Astrocyte of the hippocampus (primary cell): Measurements from ENCODE around the gene FYCO1.
"Not testable (repeated sequence)": the region's sequence is repeated elsewhere in the genome, so short reads cannot be mapped to it uniquely, and the experiment has no call there.

Experiments used
- DNase-seq: peaks from one replicate; pipeline ENCODE4 v3.0.0; 2011; ENCODE audit warnings: low read depth, low spot score

Gene FYCO1

GRCh38 chr3:46010519-46011113 is 15.0 kb upstream of the FYCO1 start:
- no peak for DNase-seq

DNA sequence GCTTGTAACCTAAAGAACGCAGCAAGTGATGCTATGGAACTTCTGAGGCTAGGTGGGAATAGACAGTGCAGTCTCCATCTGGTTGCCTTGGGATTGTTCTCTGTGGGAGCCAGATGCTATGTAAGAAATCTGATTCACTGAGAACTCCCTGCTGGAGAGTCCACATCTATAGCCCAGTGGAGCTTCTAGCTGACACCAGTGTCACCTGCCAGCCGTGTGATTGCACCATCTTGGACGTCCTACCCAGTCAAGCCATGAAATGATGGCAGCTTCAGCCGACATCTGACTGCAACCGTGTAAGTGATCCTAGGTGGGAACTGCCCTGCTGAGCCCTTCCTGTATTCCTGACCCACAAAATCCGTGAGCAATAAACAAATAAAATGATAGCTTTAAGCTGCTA is 12.4 kb upstream of the FYCO1 start:
- no peak for DNase-seq

GRCh38 chr3:46007280-46007679 is 11.7 kb upstream of the FYCO1 start:
- no peak for DNase-seq

DNA sequence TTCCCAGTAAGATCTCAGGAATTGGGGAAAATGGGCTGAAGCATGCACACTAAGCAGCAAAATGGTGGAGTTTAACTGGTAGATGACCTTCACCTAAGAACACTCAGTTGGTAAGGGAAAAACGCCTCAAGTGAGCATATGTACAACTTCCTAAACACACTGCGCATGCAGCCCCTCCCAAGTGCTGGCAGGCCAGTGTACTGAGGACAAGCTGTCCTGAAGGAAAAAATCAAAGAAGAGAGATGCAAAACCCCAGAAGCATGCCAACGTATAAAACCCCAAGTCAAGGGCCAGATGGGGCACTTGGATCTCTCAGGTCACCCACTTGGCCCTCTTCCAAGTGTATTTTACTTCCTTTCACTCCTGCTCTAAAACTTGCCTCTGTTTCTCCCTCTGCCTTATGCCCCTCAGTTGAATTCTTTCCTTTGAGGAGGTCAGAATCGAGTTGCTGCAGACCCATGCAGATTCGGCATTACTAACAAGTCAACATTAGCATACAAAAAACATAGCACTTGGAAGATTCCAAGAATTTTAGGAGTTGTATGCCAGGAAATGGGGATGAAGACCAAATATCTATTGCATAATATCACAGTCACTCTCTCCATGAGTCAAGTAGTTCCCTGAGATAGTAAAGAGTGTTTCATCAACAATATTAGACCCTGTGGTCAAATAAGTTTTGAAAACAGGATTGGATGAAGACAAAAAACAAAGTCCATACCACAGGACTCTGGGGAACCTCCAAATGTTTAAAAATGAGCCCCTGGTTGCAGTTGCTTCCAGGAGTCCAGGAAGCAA is 10.8 kb upstream of the FYCO1 start:
- DNase-seq, result peak; percentile 31

GRCh38 chr3:46003706-46004105 is 8.1 kb upstream of the FYCO1 start:
- DNase-seq, result not testable (repeated sequence)

GRCh38 chr3:46001178-46001577 is 5.6 kb upstream of the FYCO1 start:
- DNase-seq, result no peak

DNA sequence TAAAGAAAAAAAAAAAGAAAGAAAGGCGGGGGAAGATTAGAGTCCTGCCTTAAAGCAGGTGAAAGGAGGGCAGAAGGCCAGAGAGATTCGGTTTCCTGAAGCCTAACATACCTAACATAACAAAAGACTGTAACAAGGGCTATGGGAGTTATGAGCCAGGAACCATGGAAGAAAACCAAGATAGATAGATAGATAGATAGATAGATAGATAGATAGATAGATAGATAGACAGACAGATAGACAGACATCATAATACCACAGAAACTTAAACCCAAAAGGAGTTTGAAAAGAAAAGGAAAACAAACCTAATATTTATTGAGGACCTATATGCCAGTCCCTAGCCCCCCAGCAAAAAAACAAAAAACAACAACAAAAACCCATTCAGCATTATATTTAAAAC is 2.3 kb upstream of the FYCO1 start:
- no peak for DNase-seq

DNA sequence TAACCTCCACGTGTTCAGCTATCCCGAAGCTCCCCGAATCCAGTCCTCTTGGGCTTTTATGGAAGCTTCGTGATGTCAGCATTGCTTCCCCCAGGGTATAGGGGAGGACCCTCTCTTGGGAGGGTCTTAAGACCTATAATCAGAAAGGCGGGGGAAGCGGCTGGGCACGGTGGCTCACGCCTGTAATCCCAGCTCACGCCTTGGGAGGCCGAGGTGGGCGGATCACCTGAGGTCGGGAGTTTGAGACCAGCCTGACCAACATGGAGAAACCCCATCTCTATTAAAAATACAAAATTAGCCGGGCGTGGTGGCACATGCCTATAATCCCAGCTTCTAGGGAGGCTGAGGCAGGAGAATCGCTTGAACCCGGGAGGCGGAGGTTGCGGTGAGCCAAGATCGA is 1.9 kb upstream of the FYCO1 start:
- not testable (repeated sequence) for DNase-seq

DNA sequence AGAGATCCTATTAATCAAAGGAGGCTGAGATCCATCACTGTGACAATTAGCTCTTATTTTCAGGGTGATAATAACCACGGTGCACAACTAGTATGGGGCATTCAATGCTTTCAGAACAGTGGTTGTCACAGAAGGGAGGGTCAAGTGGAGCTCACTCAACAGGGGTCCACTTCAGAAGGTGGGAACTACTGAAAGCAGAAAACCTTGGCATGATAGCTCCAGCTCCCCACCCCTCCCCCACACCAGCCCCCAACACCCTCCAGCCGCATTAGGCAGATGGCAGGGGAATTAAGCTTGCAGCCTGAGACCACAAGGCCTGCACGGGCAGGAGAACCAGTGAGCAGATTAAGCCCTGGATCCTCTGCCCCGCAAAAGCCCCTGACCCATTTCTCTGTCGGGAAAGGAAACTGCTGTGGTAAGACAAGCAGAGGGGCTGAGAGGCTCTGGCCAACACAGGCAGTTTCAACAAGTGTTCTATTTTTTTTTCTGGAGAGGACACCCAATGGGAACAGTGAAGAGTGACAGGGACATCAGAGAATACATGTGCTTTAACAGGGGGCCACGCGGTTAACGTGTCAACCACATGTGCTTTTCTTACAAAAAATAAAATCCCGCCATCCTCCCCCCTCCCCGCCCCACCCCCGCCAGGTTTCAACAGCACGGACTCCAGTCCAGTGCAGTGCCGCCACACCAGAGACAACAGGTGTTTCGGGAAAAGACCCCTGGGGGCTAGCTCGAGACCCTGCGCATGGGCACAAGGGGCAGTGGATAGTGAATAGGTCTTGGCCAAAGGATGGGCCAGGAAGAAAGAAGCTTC is 997 bp downstream of the FYCO1 start:
- DNase-seq, result no peak

DNA sequence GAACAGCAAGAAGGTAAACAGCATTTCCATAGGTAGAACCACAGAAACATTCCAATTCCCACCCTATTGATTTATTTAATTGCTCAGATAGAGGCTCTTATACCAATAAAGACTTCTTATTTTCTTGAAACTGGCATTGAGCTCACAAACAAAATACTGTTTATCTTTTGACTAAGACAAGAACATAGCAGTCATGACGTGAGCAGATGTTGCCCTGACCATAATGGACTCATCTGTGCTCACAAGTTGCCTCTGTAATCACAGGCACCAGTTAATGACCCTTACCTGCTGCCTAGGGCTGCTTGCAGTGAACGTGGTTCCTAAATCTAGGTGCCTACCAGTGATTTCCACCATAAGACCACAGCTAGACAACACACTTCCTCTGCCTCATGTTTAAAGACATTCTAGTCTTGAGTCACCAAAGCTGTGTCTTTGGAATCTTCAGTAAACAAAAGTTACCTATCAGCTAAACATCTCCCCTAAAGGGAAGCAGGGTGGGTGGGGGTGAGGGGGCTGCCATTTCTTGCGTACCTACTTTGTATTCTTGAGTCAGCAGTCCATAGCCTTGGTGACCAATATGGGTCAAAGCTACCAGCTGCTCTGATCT is 2.1 kb downstream of the FYCO1 start:
- no peak for DNase-seq

DNA sequence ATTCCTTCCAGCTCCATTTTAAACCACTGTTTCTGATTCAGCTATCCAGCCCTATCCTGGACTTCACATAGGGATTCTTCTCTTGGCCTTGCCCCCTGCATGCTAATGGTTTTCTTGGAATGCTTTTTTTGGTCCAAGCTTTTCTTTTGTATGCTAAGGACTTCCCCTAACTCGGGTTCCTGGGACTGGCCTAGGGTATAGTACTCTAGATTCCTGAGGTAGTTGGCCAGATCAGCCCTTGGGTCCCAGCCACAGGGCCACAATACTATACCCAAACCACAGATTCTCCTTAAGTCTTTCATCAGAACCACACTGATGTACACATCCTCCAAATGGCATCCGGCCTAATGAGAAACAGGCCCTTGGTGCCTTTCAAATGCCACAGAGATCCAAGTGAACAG is 2.8 kb downstream of the FYCO1 start:
- DNase-seq, result peak; percentile 90

DNA sequence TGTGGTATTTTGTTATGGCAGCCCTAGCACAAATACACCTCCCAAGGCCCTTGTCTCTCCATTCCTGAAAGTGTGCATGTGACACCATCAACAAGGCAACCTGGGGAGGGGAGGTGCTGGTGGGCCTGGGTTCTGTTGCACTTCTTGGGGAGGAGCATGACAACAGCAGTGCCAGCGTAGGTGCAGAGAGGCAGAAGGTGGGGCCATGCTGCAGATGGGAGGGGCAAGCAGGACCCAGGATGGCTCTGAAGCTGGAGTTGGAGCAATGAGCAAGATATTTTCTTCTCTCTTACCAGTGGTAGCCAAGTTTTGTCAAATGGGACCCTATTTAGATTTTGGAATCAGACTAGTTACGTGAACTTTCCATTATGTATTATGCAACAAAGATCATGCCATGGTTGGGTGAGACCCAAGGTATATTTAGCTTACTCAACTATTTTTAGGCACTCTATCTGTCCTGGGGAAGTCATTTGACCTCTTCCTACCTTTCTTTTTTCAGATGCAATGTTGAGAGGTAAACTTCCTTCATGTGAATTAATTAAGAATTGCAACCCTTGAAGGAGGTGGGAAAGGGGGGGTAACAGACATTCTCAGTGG is 3.4 kb downstream of the FYCO1 start:
- DNase-seq, result no peak

DNA sequence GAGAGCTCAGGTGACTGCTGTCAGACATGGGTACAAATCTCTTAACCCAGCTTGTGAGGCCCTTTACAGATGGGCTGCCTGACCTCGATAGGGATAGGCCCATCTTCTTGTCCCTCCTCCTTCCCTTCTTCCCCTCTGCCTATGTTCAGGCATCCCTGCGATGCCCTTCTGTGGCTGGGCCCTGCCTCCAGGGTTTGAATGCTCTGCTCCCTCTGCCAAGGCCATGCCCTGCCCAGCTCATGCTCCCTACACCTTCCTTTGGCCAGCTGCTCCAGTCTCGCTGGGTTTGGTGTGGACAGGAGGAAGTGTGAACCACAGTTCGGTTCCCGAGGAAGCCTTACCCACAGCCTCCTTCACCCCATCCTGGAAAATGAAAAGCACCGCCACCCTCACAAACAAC is 4.3 kb downstream of the FYCO1 start:
- no peak for DNase-seq

- no peak for DNase-seq
These were observed 5.4 kb downstream of the FYCO1 start for GRCh38 chr3:45990181-45990580.

DNA sequence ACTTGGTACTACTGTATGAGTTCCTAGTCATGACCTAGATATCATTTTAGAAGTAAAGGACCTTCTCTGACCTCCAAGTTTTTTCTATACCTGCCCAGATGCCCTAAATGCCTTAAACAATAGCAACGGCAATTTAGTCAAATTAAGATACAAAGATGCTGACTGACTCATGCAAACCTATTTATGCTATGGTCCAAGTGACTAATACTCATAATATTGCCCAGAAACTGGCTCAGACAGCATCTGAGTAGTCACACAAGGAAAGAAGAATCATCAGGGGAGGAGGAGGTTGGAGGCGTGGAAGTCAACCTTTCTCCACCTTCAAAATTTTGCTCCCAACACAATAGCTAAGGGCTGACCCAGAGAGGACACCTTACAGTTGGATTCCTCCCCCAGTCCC is 6.8 kb downstream of the FYCO1 start:
- DNase-seq, result peak; percentile 72

GRCh38 chr3:45988362-45988761 is 7.3 kb downstream of the FYCO1 start:
- DNase-seq, result no peak

DNA sequence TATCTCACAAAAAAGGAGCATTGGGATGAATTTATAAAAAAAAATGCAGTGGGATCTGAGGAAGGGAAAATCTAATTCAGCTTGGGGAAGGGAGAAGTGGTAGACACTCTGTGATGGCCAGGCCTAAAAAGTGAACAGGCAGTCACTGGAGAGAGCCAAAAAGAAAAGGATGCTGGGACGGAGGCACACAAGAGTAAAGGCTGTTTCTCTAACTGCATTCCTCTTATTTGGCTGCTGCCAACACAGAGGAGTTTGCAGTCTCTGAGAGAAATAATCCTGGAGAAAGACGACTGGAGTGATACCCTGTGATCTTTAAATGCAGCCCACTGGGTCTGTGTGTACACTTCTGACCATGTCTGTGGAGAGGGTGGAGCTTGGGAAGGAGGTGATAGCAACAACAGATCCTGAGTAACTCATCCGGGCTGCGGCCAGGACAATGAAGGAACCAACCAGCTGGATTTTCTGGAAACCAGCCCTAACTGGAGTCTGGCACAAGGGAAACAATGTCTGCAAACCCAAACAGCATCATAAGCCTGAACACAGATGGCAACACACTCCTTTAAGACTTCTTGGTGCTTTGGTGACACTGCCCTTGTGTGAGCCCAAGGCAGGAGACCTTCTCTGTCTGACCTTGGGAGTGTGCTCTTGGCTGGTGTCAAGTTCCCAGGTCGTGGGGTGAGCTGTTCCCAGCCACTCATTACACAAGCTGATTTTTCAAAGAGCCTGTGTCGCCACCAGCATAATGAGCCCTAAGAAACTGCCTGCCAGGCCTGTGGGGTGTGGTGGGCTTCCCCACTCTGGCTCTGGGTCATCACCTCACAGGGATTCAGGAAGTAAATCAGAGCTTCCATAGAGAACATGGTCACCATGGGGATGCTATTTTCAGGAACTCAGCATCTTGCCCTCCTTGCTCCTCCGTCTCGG is 8.0 kb downstream of the FYCO1 start:
- DNase-seq, result peak; percentile 52

DNA sequence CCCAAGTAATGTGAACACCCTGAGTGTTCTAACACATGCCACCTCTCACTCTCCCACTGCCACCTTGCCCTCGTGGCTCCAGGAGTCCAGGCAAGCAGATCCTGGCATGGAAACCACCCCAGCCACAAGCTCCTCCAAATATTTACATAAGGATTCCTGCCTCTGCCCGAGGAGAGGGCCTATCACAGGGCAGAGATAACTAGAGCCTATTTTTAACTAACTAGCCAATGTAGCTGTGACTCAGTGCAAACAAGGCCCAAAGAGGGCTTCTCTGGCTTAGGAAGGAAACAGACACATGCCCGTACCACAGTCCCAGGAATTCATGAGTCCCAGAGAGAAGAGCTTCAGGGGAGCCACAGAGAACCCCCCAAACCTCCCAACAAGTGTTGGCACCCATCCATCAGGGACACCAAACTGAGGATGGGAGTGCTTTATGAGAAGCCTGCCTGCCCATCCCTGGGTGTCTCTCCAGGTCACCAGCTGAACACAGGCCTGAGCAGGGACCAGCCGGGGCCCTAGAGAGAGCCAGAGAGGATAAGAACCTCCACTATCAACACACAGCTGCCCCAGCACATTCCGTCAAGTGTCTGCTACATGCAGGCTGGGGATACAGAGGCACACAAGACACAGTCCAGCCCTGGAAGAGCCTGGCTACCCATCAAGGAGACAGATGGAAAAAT is 9.2 kb downstream of the FYCO1 start:
- DNase-seq, result peak; percentile 79

- DNase-seq, result no peak
These were observed 9.9 kb downstream of the FYCO1 start for GRCh38 chr3:45985532-45986302.
